Gastrocnemius medialis (tissue), 4 donors: Measurements from ENCODE around the gene HNRNPA1L2.
A peak's percentile ranks its signal among the peaks of the same experiment; 100 is the strongest.
"Not testable (repeated sequence)": the region's sequence is repeated elsewhere in the genome, so short reads cannot be mapped to it uniquely, and the experiment has no call there.

Experiments used
- POLR2A ChIP-seq, 2 donors: fragments of 450-650 bp; IDR thresholded peaks; one replicate each; pipeline ENCODE4 v1.6.1; 2017; ENCODE audit warnings: antibody characterized with exemption in 2 of 2, mild to moderate bottlenecking in 2 of 2, moderate library complexity in 2 of 2
- TF ChIP-seq, protein P1 (sequence below), 5 experiments: fragments of 450-650 bp in 3 of 5; fragments of 200-600 bp in 2 of 5; sonication (generic) in 2 of 5; IDR thresholded peaks in 4 of 5; conservative IDR thresholded peaks in 1 of 5; 1 replicate in 4 of 5; 2 replicates in 1 of 5; pipeline ENCODE4 v1.5.1; 2016 to 2019; ENCODE audit warnings: antibody characterized with exemption in 5 of 5, mild to moderate bottlenecking in 3 of 5, moderate library complexity in 3 of 5

DNA sequence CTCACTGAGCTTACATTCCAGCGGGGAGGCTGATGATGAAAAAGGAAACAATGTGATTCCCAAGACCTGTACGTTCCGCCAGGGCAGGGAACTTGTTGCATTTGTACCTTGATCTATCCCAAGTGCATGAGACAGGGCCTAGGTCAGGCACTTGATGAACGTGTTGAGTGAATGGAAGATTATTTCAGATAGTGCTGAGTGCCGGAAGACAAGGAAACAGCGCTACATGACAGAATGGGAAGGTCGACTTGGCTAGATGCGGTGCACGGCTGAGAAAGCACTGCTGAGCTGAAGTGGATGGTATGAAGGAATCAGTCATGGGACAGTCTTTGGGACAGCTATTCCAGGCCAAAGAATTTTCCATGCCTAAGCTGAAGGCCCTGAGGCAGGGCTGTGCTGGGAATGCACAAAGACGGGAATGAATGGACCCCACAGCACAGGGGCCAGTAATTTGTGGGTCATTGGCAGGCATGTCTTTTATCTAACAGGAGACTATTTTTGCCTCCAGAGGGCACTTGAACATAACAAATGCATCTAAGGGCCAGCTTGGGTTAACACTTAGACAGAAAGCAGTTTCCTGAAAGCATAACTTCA, 33.1 kb upstream of the HNRNPA1L2 start:
- TF ChIP-seq POLR2A (IDR thresholded peaks at IDR 0.05), result not testable (repeated sequence)
- TF ChIP-seq, protein P1, sequence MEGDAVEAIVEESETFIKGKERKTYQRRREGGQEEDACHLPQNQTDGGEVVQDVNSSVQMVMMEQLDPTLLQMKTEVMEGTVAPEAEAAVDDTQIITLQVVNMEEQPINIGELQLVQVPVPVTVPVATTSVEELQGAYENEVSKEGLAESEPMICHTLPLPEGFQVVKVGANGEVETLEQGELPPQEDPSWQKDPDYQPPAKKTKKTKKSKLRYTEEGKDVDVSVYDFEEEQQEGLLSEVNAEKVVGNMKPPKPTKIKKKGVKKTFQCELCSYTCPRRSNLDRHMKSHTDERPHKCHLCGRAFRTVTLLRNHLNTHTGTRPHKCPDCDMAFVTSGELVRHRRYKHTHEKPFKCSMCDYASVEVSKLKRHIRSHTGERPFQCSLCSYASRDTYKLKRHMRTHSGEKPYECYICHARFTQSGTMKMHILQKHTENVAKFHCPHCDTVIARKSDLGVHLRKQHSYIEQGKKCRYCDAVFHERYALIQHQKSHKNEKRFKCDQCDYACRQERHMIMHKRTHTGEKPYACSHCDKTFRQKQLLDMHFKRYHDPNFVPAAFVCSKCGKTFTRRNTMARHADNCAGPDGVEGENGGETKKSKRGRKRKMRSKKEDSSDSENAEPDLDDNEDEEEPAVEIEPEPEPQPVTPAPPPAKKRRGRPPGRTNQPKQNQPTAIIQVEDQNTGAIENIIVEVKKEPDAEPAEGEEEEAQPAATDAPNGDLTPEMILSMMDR (IDR thresholded peaks at IDR 0.05 in 4 of 5, conservative IDR thresholded peaks at IDR 0.05 in 1 of 5), result peak in 3 of 5 experiments; percentile 15 to 21 (median 20)
